Liver (tissue), 3 donors: ENCODE measurements around the gene NUDT17.

Experiments
- GABPA ChIP-seq, 2 donors: IDR thresholded peaks in 1 of 2; conservative IDR thresholded peaks in 1 of 2; 2 replicates each; pipeline ENCODE4 v1.6.1; 2016; ENCODE audit warnings: antibody characterized with exemption in 2 of 2, mild to moderate bottlenecking in 1 of 2, moderate library complexity in 1 of 2
- JUND ChIP-seq, 2 donors: IDR thresholded peaks; 2 replicates each; pipeline ENCODE4 v1.6.1; 2016; ENCODE audit warnings: antibody characterized with exemption in 2 of 2
- MAX ChIP-seq: IDR thresholded peaks from 2 replicates; pipeline ENCODE4 v1.6.1; 2016; ENCODE audit warnings: antibody characterized with exemption
- RAD21 ChIP-seq, 2 donors: IDR thresholded peaks; 2 replicates each; pipeline ENCODE4 v1.6.1; 2016; ENCODE audit warnings: antibody characterized with exemption in 2 of 2, mild to moderate bottlenecking in 2 of 2
- RXRA ChIP-seq, 2 donors: IDR thresholded peaks; 2 replicates each; pipeline ENCODE4 v1.6.1; 2017 to 2018; ENCODE audit warnings: antibody characterized with exemption in 2 of 2, mild to moderate bottlenecking in 1 of 2
- TAF1 ChIP-seq: conservative IDR thresholded peaks from 2 replicates; pipeline ENCODE4 v1.6.1; 2016; ENCODE audit warnings: antibody characterized with exemption, mild to moderate bottlenecking
- TF ChIP-seq, protein P1 (sequence below): fragments of 150-350 bp; IDR thresholded peaks from 2 replicates; pipeline ENCODE4 v1.5.1; 2017; ENCODE audit warnings: improper control_type of control experiment, low read depth, low read length; ENCODE audit not compliant: missing input control
- donor health status: healthy.
- donor health status: healthy.

- TF ChIP-seq MAX (no peak), TAF1 (no peak), GABPA (IDR thresholded peaks at IDR 0.05 in 1 of 2, conservative IDR thresholded peaks at IDR 0.05 in 1 of 2) (no peak), RXRA (IDR thresholded peaks at IDR 0.05) (no peak), JUND (IDR thresholded peaks at IDR 0.05) (no peak), RAD21 (IDR thresholded peaks at IDR 0.05) (no peak)
- TF ChIP-seq, protein P1, sequence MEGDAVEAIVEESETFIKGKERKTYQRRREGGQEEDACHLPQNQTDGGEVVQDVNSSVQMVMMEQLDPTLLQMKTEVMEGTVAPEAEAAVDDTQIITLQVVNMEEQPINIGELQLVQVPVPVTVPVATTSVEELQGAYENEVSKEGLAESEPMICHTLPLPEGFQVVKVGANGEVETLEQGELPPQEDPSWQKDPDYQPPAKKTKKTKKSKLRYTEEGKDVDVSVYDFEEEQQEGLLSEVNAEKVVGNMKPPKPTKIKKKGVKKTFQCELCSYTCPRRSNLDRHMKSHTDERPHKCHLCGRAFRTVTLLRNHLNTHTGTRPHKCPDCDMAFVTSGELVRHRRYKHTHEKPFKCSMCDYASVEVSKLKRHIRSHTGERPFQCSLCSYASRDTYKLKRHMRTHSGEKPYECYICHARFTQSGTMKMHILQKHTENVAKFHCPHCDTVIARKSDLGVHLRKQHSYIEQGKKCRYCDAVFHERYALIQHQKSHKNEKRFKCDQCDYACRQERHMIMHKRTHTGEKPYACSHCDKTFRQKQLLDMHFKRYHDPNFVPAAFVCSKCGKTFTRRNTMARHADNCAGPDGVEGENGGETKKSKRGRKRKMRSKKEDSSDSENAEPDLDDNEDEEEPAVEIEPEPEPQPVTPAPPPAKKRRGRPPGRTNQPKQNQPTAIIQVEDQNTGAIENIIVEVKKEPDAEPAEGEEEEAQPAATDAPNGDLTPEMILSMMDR, result no peak
Observed at GRCh38 chr1:145804235-145805045, 41.0 kb upstream of the NUDT17 start.
